GM13977 (cell line): Measurements from ENCODE around the gene PCNX2.
"Not testable (repeated sequence)": the region's sequence is repeated elsewhere in the genome, so short reads cannot be mapped to it uniquely, and the experiment has no call there.

ENCODE experiments used
- DNase-seq: peaks from one replicate; pipeline ENCODE4 v3.0.0; 2012; ENCODE audit warnings: low spot score
- in situ Hi-C: fragments of 300-500 bp; cut with MboI; formaldehyde crosslinking; loops from one replicate; pipeline ENCODE4 v1.12.0; 2022; ENCODE audit warnings: low sequenced_read_pairs, low pct_unique_long_range_greater_than_20kb, mixed read lengths, inconsistent platforms; ENCODE audit not compliant: unreplicated experiment
- TF ChIP-seq, protein P1 (sequence below): IDR thresholded peaks from 2 replicates; pipeline ENCODE4 v1.5.1; 2012; ENCODE audit warnings: mild to moderate bottlenecking, control low read depth; ENCODE audit not compliant: insufficient read depth; ENCODE audit errors: extremely low read depth, missing control alignments

The PCNX2 gene

DNA sequence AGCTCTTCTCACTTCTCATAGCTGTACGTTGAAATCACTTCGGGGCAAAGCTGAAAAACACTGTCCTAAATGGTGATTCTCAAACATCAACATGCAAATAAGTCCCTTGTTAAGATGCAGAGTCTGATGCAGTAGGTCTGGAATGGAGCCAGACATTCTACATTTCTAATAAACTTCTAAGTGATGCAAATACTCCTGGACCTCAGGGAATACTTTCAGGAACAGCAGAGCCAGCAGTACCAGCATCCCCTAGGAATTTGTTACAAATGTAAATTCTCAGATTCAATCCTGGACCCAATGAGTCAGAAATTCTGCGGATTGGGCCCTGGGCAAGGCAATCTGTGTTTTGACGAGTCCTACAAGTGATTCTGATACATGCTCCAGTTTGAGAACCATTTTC, 152.3 kb downstream of the PCNX2 start:
- no peak for DNase-seq
- in situ Hi-C loops = no loop called here
- TF ChIP-seq, protein P1, sequence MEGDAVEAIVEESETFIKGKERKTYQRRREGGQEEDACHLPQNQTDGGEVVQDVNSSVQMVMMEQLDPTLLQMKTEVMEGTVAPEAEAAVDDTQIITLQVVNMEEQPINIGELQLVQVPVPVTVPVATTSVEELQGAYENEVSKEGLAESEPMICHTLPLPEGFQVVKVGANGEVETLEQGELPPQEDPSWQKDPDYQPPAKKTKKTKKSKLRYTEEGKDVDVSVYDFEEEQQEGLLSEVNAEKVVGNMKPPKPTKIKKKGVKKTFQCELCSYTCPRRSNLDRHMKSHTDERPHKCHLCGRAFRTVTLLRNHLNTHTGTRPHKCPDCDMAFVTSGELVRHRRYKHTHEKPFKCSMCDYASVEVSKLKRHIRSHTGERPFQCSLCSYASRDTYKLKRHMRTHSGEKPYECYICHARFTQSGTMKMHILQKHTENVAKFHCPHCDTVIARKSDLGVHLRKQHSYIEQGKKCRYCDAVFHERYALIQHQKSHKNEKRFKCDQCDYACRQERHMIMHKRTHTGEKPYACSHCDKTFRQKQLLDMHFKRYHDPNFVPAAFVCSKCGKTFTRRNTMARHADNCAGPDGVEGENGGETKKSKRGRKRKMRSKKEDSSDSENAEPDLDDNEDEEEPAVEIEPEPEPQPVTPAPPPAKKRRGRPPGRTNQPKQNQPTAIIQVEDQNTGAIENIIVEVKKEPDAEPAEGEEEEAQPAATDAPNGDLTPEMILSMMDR = no peak

GRCh38 chr1:233140974-233141373, 154.6 kb downstream of the PCNX2 start:
- no peak for DNase-seq
- TF ChIP-seq, protein P1 = no peak
- in situ Hi-C loops = no loop called here

DNA sequence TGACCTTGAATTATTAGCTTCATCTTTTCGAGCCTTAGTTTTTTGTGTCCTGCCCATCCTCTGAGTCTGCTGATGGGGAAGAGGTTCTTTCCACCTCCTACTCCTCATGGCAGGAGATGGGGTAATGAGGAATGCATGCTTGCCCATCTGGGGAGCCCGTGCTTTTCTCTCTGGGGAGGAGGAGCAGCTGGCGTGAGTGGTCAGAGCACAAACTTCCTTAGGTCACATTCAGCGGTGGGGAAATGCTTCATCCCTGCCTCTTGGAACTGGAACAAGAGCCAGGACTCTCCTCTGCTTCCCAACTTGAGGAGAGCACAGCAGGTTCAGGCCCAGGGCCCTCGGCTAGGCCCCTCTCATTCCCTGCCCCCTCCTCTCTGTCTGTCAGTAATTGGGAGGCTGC, 155.0 kb downstream of the PCNX2 start:
- DNase-seq = no peak
- TF ChIP-seq, protein P1 = no peak
- in situ Hi-C loops = no loop called here

DNA sequence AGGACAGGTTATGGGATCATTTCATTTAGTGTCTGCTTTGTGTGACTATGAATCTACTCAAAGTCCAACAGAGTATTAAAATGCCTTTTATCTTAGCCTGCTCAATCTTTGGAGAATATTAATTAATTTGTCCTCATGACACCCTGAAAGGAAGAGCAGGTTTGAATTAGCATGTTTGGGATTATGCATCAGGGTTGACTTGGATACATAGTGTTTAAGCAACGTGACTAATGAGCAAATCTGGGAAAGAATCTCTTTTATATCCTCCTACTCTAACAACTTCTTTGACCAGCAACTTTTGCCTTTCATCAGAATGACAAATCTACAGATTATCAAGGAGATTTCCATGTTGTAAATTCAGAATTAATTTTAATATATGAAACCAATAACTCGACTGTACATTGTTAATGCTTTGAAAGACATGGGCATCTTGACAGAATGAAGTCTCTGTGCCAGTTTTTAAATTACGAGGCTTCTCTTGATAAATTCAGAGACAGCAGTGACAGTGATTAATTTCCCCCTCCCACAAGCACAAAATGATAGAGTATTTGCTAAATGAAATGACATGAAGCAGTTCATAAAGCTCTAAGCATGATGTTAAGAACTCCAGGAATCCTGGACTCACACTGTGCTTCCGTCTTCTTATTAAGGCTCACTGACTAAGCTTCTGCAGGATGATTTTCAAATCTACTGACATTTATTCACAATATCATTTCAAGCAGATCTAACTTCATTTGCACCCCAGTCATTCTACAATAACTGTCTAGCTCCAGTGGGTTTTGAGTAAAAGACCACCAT, 156.5 kb downstream of the PCNX2 start:
- in situ Hi-C loops = no loop called here
- DNase-seq = no peak
- TF ChIP-seq, protein P1 = no peak

- DNase-seq = no peak
- in situ Hi-C loops = no loop called here
- TF ChIP-seq, protein P1 = no peak
Observed at GRCh38 chr1:233135833-233136232, 159.7 kb downstream of the PCNX2 start.

GRCh38 chr1:233132445-233132844, 163.1 kb downstream of the PCNX2 start:
- no peak for DNase-seq
- TF ChIP-seq, protein P1 = no peak
- in situ Hi-C loops = no loop called here

DNA sequence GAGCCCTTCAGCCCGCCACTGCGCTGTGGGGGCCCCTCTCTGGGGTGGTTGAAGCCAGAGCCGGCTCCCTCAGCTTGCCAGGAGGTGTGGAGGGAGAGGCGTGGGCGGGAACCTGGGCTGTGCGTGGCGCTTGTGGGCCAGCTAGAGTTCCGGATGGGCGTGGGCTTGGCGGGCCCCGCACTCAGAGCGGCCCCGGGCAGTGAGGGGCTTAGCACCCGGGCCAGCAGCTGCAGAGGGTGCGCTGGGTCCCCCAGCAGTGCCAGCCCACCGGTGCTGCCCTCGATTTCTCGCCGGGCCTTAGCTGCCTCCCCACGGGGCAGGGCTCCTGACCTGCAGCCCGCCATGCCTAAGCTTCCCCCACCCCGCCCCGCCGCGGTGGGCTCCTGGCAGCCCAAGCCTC, 166.5 kb downstream of the PCNX2 start:
- in situ Hi-C loops, DNase-seq: not testable (repeated sequence)
